Tibial artery (tissue), 4 donors: Measurements from ENCODE around the gene SHC4.

Experiments used
- DNase-seq, 2 donors: peaks; one replicate each; pipeline ENCODE4 v3.0.0-alpha.2; 2019
- H3K27ac ChIP-seq, 2 donors: fragments of 200-600 bp; sonication (generic) in 1 of 2; 1 replicate in 1 of 2; 2 replicates in 1 of 2; pipeline ENCODE4 v1.5.1; 2018 to 2019; ENCODE audit warnings: mild to moderate bottlenecking in 1 of 2
- H3K27me3 ChIP-seq, 2 donors: fragments of 200-600 bp; sonication (generic) in 1 of 2; one replicate each; pipeline versions ENCODE4 v1.5.1 to v1.6.0; 2016 to 2019
- H3K36me3 ChIP-seq, 3 donors: fragments of 200-600 bp; sonication (generic) in 2 of 3; one replicate each; pipeline ENCODE4 v1.5.1; 2016 to 2019; ENCODE audit warnings: mild to moderate bottlenecking in 2 of 3
- H3K4me1 ChIP-seq, 4 donors: fragments of 200-600 bp; sonication (generic) in 2 of 4; 1 replicate in 3 of 4; 2 replicates in 1 of 4; pipeline ENCODE4 v1.5.1; 2016 to 2019
- H3K4me3 ChIP-seq, 2 donors: fragments of 200-600 bp; sonication (generic) in 1 of 2; 1 replicate in 1 of 2; 2 replicates in 1 of 2; pipeline ENCODE4 v1.5.1; 2018 to 2019; ENCODE audit warnings: mild to moderate bottlenecking in 2 of 2
- H3K9me3 ChIP-seq, 3 donors: fragments of 200-600 bp; sonication (generic) in 1 of 3; one replicate each; pipeline ENCODE4 v1.5.1; 2016 to 2019
- intact Hi-C: fragments of 100-400 bp; cut with DNase I; formaldehyde crosslinking; loops from one replicate; pipeline ENCODE4 v1.15.0; 2023; ENCODE audit warnings: low total_unique reads
- TF ChIP-seq, protein P1 (sequence below), 2 experiments: fragments of 200-600 bp in 1 of 2; fragments of 450-650 bp in 1 of 2; IDR thresholded peaks; one replicate each; pipeline ENCODE4 v1.5.1; 2017 to 2019; ENCODE audit warnings: antibody characterized with exemption in 2 of 2, mild to moderate bottlenecking in 1 of 2, moderate library complexity in 1 of 2

SHC4 gene

DNA sequence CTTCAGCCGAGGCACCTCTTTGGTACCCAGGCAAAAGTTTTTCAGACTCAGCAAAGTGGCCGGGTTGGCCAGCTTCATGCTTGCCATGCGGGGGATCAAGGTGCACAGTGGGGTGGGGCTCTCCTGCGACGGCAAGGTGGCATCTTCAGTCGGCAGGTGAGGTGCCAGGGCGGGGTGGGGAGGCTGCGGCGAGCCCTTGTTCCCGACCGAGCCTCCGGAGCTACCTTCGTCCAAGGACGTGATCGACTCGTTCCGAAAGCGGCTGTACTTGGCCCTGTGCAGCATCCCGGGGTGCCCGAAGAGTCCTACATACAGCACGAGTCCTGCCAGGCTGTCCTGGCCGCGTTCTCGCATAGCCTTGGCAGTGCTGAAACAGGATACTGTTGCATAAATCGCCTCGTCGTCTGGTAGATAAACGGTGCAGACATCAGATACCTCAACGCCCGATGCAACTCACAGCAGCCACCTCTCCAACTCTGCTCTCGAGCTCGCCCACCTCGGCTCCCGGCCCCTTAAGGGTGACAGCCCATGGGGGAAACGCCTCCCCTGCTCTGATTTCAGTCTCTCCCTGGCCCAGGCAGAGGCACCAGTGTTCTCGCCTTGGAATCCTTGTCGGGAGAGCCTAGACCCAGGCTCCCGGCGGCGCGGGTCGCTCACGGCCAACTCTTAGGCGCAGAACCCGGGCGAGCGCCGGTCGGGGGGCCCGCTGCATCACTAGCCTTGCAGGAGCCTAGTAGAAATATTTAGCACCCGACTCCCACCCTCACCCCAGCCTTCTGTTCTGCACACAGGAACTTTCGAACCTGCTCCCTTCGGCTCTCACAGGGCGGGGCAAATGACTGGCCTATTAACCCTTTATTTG lies 826 bp downstream of the SHC4 start:
- H3K36me3 ChIP-seq = no peaks in the 10 kb centered on the region
- TF ChIP-seq, protein P1, sequence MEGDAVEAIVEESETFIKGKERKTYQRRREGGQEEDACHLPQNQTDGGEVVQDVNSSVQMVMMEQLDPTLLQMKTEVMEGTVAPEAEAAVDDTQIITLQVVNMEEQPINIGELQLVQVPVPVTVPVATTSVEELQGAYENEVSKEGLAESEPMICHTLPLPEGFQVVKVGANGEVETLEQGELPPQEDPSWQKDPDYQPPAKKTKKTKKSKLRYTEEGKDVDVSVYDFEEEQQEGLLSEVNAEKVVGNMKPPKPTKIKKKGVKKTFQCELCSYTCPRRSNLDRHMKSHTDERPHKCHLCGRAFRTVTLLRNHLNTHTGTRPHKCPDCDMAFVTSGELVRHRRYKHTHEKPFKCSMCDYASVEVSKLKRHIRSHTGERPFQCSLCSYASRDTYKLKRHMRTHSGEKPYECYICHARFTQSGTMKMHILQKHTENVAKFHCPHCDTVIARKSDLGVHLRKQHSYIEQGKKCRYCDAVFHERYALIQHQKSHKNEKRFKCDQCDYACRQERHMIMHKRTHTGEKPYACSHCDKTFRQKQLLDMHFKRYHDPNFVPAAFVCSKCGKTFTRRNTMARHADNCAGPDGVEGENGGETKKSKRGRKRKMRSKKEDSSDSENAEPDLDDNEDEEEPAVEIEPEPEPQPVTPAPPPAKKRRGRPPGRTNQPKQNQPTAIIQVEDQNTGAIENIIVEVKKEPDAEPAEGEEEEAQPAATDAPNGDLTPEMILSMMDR (IDR thresholded peaks at IDR 0.05) = peak in 1 of 2 experiments; percentile 5
- peak overlapping the region; percentile 60 to 61 for H3K4me3 ChIP-seq
- intact Hi-C loops = loop anchor here (5.0 to 10.0 kb wide), 2 partner anchors 82 to 86 kb away; partner anchors contain the start of genes EID1 and SECISBP2L
- no peaks in the 10 kb centered on the region for H3K9me3 ChIP-seq
- peaks cover 0 to 62% (median 46%) of the 10 kb centered on the region in 4 donors for H3K4me1 ChIP-seq
- no peaks in the 10 kb centered on the region for H3K27me3 ChIP-seq
- peak overlapping the region; percentile 43 to 68 for H3K27ac ChIP-seq
- DNase-seq = peak; percentile 42 to 69

DNA sequence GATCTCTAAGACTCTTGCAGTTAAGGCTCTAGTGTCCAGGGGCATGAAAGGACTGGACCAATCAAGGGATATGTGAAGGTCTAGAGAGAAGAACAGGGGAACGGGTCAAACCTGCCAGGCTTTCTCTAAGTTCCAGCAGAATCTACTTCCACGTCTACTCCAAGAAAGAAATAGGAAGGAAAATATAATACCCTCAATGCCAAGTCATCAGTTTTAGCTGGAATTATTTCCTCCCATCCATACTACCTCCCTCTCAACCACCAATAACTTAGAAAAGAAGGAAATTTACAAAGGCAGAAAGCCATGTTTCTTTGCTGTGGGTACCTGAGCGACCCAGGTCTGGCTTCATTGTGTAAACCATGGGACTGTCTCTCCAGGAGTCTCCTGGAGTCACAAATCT lies 7.8 kb downstream of the SHC4 start:
- H3K4me3 ChIP-seq = no peak overlapping the region
- intact Hi-C loops = no loop called here
- TF ChIP-seq, protein P1 (IDR thresholded peaks at IDR 0.05) = no peak

DNA sequence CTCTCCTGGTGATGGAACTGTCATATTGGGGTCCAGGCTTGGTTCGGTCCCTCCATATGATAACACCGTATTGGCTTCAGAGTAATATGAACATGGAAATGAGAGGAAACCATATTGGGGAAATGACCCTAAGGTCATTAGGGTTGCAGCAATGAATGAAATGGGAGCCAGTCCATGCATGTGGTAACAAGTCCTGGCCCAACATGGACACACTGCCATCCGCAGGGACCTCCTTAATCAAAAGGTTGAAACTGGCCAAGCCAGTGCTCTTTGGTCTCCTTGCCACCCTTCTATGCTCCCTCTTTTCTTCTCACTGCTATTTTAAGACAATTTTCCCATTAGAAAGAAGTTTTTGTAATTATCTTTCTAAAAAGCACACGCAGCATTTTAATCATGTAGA lies 8.3 kb downstream of the SHC4 start:
- Histone ChIP-seq H3K27me3 (no peaks in the 10 kb centered on the region), H3K4me3 (no peak overlapping the region), H3K4me1 (peaks cover 0 to 21% (median 8%) of the 10 kb centered on the region in 4 donors), H3K9me3 (no peaks in the 10 kb centered on the region), H3K36me3 (no peaks in the 10 kb centered on the region), H3K27ac (peak overlapping the region; percentile 56 to 61)
- DNase-seq = no peak
- intact Hi-C loops = no loop called here
- TF ChIP-seq, protein P1 (IDR thresholded peaks at IDR 0.05) = no peak

More for the DNA sequence above, 7.8 kb downstream of the SHC4 start:
- peaks cover 0 to 21% (median 8%) of the 10 kb centered on the region in 4 donors for H3K4me1 ChIP-seq
- no peaks in the 10 kb centered on the region for H3K36me3 ChIP-seq
- DNase-seq = no peak
- H3K27me3 ChIP-seq = no peaks in the 10 kb centered on the region
- H3K9me3 ChIP-seq = no peaks in the 10 kb centered on the region
- H3K27ac ChIP-seq = no peak overlapping the region

DNA sequence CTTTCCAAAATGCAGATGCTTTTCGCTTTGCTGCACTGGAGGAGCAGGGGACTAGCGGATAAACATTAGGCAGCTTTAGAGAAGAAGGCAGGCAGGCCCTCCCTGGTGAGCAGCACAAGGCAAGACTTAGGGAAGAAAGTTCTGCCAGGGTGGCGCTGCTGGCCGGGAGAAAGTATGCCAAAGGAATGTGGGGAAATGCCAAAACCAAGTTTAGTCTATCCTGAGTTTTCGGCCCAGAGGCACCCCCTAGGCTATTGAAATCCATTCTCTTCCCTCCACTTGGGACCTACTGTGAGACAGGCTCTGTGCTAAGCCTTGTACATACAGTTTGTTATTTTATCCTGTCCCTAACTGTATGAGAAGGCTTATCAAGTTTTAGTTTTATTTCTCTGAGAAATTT lies 9.2 kb downstream of the SHC4 start:
- Histone ChIP-seq H3K4me3 (no peak overlapping the region), H3K27ac (peak overlapping the region; percentile 56 to 61), H3K4me1 (peaks cover 0 to 21% (median 8%) of the 10 kb centered on the region in 4 donors), H3K9me3 (no peaks in the 10 kb centered on the region), H3K36me3 (no peaks in the 10 kb centered on the region), H3K27me3 (no peaks in the 10 kb centered on the region)
- intact Hi-C loops = no loop called here
- TF ChIP-seq, protein P1 (IDR thresholded peaks at IDR 0.05) = no peak
- peak in 1 of 2 donors; percentile 71 for DNase-seq

DNA sequence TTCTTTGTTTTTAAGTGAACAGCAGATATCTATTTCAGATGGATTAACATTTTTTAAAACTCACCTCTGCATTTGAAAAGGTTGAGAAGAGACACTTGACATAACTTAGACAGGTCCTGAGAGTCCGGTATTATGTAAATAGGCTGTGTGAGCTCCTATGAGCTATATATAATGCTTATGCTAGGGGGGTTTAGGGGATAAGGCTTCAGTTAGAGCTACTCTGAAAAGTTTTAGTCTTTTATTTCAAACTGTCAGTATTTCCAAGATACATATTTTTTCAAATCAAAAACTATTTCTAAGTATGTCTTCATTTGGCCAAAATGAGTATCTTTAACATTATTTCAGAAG lies 16.9 kb downstream of the SHC4 start:
- DNase-seq = no peak
- TF ChIP-seq, protein P1 (IDR thresholded peaks at IDR 0.05) = no peak
- intact Hi-C loops = no loop called here
- H3K9me3 ChIP-seq = no peaks in the 10 kb centered on the region
- no peaks in the 10 kb centered on the region for H3K36me3 ChIP-seq
- H3K27ac ChIP-seq = peak overlapping the region; percentile 15 to 71
- H3K4me3 ChIP-seq = no peak overlapping the region
- H3K27me3 ChIP-seq = no peaks in the 10 kb centered on the region
- H3K4me1 ChIP-seq = peaks cover 0 to 33% (median 4%) of the 10 kb centered on the region in 4 donors
